Measurements from ENCODE around the gene DNMT3A. TPM values are rescaled to one million over a fixed set of nuclear protein-coding genes. Genes with fewer than 3 reads are reported as not detected.

Gene DNMT3A
- total and polyA plus RNA-seq, 7 donors = 4.4 to 30.2 (median 18.1) TPM

DNA sequence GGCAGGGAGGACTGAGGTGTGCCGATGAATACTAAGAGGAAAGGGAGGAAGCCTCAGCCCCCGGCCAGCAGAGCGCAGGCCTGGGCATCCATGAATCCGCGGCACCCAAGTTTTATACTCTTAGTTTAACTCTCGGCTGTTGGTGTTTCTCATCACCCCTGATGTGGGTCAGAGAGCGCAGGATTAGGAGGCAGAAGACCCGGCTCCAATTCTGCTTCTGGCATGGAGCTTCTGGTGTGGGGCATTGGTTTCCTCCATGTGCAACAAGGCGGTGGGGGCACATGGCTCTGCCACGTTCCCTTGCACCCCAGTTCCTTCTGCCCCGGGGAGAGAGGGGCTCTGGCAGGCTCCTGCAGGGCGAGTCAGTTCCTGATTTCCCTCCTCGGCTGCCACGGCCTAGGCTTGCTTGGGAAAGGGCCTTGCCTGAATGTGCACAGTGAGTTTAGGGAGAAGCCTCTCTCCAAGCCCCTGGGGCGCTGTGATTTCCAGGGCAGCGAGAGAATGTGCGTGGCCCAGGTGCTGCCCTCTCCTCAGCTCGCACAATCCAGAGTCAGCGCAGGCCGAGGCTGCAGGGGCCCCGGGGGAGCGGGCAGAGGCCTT lies 36.2 kb upstream of the DNMT3A start:
- intact Hi-C loops (cut with DNase I) = loop anchor here (1.0 to 5.0 kb wide), 3 partner anchors 36 to 144 kb away; no protein-coding TSS in a partner anchor
- no peaks in the 10 kb centered on the region for H3K27me3 ChIP-seq
- 93 to 94% methylated on average over 22 of the region's 22 CpGs for WGBS, 2 donors
- no peaks in the 10 kb centered on the region for H3K9me3 ChIP-seq
- peak; percentile 56 for DNase-seq
- peaks cover 0 to 14% (median 13%) of the 10 kb centered on the region in 4 donors for H3K4me1 ChIP-seq
- H3K27ac ChIP-seq = no peak overlapping the region
- TF ChIP-seq EP300 (IDR thresholded peaks at IDR 0.05) (no peak), POLR2A (IDR thresholded peaks at IDR 0.05) (no peak), POLR2AphosphoS5 (IDR thresholded peaks at IDR 0.05) (no peak)
- TF ChIP-seq, protein P1, sequence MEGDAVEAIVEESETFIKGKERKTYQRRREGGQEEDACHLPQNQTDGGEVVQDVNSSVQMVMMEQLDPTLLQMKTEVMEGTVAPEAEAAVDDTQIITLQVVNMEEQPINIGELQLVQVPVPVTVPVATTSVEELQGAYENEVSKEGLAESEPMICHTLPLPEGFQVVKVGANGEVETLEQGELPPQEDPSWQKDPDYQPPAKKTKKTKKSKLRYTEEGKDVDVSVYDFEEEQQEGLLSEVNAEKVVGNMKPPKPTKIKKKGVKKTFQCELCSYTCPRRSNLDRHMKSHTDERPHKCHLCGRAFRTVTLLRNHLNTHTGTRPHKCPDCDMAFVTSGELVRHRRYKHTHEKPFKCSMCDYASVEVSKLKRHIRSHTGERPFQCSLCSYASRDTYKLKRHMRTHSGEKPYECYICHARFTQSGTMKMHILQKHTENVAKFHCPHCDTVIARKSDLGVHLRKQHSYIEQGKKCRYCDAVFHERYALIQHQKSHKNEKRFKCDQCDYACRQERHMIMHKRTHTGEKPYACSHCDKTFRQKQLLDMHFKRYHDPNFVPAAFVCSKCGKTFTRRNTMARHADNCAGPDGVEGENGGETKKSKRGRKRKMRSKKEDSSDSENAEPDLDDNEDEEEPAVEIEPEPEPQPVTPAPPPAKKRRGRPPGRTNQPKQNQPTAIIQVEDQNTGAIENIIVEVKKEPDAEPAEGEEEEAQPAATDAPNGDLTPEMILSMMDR (IDR thresholded peaks at IDR 0.05) = no peak
- H3K36me3 ChIP-seq = no peaks in the 10 kb centered on the region
- H3K4me3 ChIP-seq = no peak overlapping the region

DNA sequence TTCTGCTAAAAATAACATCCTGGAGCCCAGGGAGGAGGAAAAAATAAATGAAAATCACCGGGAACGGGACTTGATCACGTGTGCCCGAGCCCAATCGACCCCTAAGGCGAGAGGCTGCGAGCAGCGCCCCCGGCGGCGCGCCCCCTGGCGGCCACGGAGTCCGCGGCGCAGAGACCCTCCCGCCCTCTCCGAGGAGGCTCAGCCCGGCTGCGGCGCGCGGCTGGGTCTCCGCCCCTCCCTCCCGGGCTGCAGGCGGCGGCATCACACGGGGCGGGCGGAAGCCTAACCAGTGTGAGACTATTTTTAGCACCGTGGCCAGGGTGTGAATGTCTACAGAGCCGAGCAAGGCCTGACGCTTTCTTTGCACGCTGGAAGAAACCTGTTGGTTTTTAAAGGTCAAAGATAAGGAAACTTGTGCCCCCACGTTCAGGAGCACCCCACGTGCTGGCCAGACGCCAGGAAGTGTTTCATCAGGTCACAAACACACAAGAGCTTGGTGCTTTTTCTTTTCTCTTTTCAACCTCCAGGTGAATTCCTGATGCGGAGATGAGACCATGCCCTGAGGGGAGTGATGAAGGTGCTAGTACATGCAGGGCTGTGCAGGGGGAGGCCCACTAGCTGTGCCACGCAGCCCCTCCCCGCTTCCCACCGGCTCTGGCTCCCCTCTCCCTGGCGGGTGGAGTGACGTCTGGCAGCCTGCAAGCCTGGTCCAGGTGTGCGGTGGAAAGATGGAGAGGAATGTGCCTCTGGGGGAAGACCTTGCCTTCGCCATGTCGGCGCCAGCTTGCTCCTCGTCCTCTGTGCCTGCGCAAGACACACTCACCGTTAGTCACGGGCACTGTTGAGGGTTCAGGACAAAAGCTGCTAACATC lies 35.3 kb upstream of the DNMT3A start:
- peak; percentile 93 for DNase-seq
- intact Hi-C loops (cut with DNase I) = loop anchor here (1.0 to 5.0 kb wide), 3 partner anchors 35 to 145 kb away; no protein-coding TSS in a partner anchor
- H3K4me3 ChIP-seq = peak overlapping the region in 3 of 4 donors; percentile 7 to 33 (median 31)
- TF ChIP-seq EP300 (IDR thresholded peaks at IDR 0.05) = no peak
- TF ChIP-seq POLR2AphosphoS5 (IDR thresholded peaks at IDR 0.05) = peak in 1 of 4 donors; percentile 25
- TF ChIP-seq, protein P1 (IDR thresholded peaks at IDR 0.05) = peak; percentile 44 to 94 (median 72)
- WGBS, 2 donors = 13% methylated on average over 52 of the region's 52 CpGs
- H3K4me1 ChIP-seq = peaks cover 0 to 14% (median 13%) of the 10 kb centered on the region in 4 donors
- H3K27me3 ChIP-seq = no peaks in the 10 kb centered on the region
- peak overlapping the region; percentile 45 to 71 (median 52) for H3K27ac ChIP-seq
- H3K36me3 ChIP-seq = no peaks in the 10 kb centered on the region
- no peaks in the 10 kb centered on the region for H3K9me3 ChIP-seq

DNA sequence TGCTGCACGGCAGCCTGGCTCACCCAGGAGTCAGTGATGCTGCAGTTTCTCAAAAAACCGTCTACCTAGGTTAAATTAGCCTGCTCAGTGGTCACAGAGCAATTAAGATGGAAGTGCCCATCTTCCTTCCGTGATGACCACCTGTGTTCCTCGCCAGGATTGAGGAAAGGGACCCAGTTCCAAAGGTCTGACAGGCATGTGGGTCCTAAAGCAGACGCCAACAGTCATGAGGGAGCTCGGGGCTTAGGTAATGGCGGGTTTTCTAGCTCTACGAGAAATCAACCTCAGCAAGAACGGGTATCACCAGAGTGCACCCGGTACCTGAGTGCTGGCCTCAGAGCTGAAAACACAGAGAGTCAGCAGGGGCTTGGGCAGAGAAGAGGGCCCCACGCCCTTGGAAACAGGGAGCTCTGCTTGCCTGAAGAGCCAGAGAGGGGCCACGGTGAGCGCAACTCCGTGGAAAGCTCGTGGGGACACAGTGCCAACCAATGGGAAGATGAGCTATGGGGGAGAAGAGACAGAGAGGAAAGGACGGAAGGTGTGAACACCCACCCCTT lies 34.3 kb upstream of the DNMT3A start:
- no peaks in the 10 kb centered on the region for H3K36me3 ChIP-seq
- 78 to 80% methylated on average over 16 of the region's 16 CpGs for WGBS, 2 donors
- H3K4me3 ChIP-seq = peak overlapping the region in 2 of 4 donors; percentile 31 to 33
- intact Hi-C loops (cut with DNase I) = loop anchor here (5.0 kb wide), 2 partner anchors 99 to 146 kb away; no protein-coding TSS in a partner anchor
- DNase-seq = peak; percentile 56
- no peaks in the 10 kb centered on the region for H3K27me3 ChIP-seq
- no peak for TF ChIP-seq POLR2AphosphoS5 (IDR thresholded peaks at IDR 0.05)
- no peak for TF ChIP-seq EP300 (IDR thresholded peaks at IDR 0.05)
- TF ChIP-seq POLR2A (IDR thresholded peaks at IDR 0.05) = no peak
- TF ChIP-seq, protein P1 (IDR thresholded peaks at IDR 0.05) = no peak
- H3K4me1 ChIP-seq = peaks cover 0 to 14% (median 13%) of the 10 kb centered on the region in 4 donors
- H3K9me3 ChIP-seq = no peaks in the 10 kb centered on the region
- H3K27ac ChIP-seq = peak overlapping the region; percentile 45 to 71 (median 52)

DNA sequence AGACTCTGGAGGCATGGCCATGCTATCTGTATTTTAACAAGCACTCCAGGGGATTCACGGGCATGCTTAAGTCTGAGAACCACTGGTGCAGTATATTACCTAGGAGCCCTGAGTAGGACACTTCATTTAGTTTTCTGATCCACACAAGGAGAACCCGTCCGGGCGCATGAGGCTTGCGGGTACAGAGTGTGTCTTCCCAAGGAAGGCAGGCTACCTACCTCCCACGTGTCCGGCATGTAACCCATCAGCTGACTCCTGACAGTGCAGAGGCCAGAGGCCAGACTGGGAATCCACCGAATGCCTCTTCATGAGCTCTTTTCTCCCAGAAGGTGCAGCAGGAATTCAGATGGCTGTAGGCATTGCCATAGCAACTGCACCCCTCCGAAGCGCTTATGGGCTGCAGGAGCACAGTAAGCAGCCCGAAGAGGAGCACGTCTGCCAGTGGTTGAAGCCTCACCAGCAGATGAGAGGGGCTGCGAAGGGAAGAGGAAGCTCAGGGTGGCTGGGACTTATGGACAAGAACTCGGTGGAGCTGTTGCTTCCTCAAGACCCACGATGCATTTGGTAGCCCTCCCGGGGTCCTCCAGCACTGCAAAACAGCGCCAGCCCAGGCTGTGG lies 33.8 kb upstream of the DNMT3A start:
- Histone ChIP-seq H3K4me1 (peaks cover 0 to 14% (median 13%) of the 10 kb centered on the region in 4 donors), H3K36me3 (no peaks in the 10 kb centered on the region), H3K4me3 (no peak overlapping the region), H3K9me3 (no peaks in the 10 kb centered on the region), H3K27ac (no peak overlapping the region), H3K27me3 (no peaks in the 10 kb centered on the region)
- 87 to 90% methylated on average over 17 of the region's 17 CpGs for WGBS, 2 donors
- intact Hi-C loops (cut with DNase I) = loop anchor here (5.0 kb wide), 2 partner anchors 98 to 147 kb away; no protein-coding TSS in a partner anchor
- TF ChIP-seq EP300 (IDR thresholded peaks at IDR 0.05) (no peak), POLR2A (IDR thresholded peaks at IDR 0.05) (no peak), POLR2AphosphoS5 (IDR thresholded peaks at IDR 0.05) (no peak)
- TF ChIP-seq, protein P1 (IDR thresholded peaks at IDR 0.05) = no peak
- DNase-seq = peak; percentile 59

Measured in sigmoid colon (tissue), 7 donors.